ENCODE data around the gene ANKRD33B.

Gene ANKRD33B

DNA sequence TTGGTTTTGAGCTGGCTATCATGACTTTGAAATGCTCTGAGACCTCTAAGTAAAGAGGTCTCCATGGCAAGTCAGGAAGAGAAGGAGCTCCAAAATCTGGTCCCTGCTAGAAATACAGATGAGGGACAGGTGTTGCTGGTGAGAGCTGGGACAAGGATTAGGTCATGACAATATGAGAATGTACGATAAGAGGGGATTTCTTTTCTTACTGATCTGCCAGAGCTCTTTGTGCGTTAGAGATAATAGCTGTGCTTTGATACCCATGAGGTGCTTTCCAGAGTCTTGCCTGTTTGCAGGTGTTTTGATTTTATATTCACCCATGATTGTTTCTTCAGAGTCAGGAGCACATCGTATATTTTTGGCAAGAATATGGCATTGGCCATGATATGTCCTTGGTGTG lies 56.5 kb downstream of the ANKRD33B start:
- TF ChIP-seq, protein P1, sequence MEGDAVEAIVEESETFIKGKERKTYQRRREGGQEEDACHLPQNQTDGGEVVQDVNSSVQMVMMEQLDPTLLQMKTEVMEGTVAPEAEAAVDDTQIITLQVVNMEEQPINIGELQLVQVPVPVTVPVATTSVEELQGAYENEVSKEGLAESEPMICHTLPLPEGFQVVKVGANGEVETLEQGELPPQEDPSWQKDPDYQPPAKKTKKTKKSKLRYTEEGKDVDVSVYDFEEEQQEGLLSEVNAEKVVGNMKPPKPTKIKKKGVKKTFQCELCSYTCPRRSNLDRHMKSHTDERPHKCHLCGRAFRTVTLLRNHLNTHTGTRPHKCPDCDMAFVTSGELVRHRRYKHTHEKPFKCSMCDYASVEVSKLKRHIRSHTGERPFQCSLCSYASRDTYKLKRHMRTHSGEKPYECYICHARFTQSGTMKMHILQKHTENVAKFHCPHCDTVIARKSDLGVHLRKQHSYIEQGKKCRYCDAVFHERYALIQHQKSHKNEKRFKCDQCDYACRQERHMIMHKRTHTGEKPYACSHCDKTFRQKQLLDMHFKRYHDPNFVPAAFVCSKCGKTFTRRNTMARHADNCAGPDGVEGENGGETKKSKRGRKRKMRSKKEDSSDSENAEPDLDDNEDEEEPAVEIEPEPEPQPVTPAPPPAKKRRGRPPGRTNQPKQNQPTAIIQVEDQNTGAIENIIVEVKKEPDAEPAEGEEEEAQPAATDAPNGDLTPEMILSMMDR (conservative IDR thresholded peaks at IDR 0.05; ENCODE audit: control insufficient read depth, insufficient read depth, low read depth, low read length) = no peak
- DNase-seq (ENCODE audit: low read depth) = no peak
- no peak overlapping the region for H3K4me3 ChIP-seq (ENCODE audit: control insufficient read depth, low read depth, low read length)

DNA sequence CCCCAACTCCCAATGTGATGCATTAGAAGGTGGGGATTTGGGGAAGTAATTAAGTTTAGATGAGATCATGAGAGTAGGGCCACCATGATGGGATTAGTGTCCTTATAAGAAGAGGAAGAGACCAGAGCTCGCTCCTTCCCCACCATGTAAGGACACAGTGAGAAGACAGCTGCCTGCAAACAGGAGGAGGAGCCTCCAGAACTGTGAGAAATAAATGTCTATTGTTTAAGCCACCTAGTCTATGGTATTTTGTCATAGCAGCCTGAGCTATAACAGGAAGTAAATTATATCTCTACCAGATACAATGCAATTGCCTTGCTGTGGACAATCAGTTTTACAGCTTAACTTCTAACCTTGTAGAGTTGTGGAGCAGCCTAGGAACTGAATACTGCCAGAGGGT lies 58.0 kb downstream of the ANKRD33B start:
- no peak overlapping the region for H3K4me3 ChIP-seq (ENCODE audit: control insufficient read depth, low read depth, low read length)

DNA sequence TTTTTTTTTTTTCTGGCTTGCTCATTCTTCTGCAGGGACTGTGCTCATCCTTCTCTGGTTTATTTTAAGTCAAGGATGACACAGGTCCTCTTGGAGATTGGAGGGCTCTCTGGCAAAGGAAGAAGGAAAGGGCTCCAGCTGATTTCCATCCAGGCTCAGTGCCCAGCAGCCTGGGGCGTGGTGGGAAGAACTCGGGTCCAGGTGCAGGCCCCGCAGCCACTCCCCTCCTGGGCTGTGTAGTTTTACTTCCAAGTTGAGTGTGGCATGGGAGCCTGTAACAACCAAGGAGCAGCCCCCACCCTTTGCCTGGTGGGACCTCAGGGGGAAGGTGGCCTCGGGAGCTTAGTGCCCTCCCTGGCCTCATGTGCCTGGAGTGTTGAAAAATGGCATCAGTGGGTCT lies 58.9 kb downstream of the ANKRD33B start:
- TF ChIP-seq, protein P1 (conservative IDR thresholded peaks at IDR 0.05; ENCODE audit: control insufficient read depth, insufficient read depth, low read depth, low read length) = no peak
- DNase-seq (ENCODE audit: low read depth) = no peak
- no peak overlapping the region for H3K4me3 ChIP-seq (ENCODE audit: control insufficient read depth, low read depth, low read length)

More for the DNA sequence above, 58.0 kb downstream of the ANKRD33B start:
- no peak for DNase-seq (ENCODE audit: low read depth)
- TF ChIP-seq, protein P1 (conservative IDR thresholded peaks at IDR 0.05; ENCODE audit: control insufficient read depth, insufficient read depth, low read depth, low read length) = no peak

DNA sequence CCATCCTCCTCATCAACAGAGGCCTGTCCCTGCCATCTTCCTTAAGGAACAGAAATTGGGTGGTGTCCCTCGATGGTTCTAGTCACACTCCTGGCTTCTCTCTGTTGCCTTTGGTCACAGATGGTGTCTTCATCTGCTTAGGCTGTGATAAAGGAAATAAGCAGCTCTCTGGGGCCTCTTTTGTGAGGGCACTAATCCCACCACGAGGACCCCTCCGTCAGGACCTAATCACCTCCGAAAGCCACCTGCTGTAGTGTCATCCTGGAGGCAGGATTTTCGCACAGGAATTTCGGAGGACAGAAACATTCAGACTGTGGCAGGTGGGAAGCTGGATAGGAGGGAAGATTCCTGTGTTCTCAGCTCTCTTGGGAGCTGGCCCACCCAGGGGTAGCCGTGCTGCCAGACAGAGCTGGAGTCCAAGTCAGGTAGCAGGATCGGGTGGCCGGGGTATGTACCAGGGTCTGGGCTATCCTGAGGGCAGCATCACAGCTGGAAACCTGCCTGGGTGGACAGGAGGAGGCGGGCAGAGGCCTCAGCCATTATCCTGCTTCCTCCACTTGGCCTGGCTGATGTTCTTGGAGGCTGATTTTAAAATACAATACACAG lies 59.5 kb downstream of the ANKRD33B start:
- TF ChIP-seq, protein P1 (conservative IDR thresholded peaks at IDR 0.05; ENCODE audit: control insufficient read depth, insufficient read depth, low read depth, low read length) = no peak
- no peak for DNase-seq (ENCODE audit: low read depth)
- no peak overlapping the region for H3K4me3 ChIP-seq (ENCODE audit: control insufficient read depth, low read depth, low read length)

DNA sequence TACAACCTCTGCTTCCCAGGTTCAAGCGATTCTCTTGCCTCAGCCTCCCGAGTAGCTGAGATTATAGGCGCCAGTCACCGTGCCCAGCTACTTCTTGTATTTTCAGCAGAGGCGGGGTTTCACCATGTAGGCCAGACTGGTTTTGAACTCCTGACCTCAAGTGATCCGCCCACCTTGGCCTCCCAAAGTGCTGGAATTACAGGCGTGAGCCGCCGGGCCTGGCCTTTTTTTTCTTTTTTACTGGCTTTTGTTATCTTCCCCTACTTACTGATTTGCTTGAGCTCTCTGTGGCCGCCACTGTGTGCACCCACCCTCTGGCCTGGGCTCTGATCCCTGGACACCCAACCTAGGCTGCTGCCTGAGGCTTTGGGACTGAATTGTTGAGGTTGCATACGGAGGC lies 60.3 kb downstream of the ANKRD33B start:
- no peak overlapping the region for H3K4me3 ChIP-seq (ENCODE audit: control insufficient read depth, low read depth, low read length)
- DNase-seq (ENCODE audit: low read depth) = no peak
- TF ChIP-seq, protein P1 (conservative IDR thresholded peaks at IDR 0.05; ENCODE audit: control insufficient read depth, insufficient read depth, low read depth, low read length) = no peak

DNA sequence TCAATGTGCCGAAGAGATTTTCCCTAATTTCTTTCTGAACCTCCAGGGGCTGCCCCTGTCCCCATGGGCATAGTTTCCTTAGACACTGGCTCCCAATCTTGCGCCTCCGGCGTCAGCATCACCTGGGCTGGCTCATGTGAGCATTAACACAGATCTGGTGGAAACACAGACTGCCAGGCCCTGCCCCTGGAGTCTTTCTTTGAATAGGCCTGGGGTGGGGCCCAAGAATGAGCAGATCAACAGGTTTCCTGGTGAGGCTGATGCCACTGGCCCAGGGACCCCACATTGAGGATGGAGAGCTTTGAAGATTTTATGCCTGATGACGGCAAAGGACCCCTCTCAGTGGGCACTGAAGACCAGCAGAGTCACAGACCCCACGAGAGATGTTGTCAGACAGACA lies 60.8 kb downstream of the ANKRD33B start:
- TF ChIP-seq, protein P1 (conservative IDR thresholded peaks at IDR 0.05; ENCODE audit: control insufficient read depth, insufficient read depth, low read depth, low read length) = no peak
- DNase-seq (ENCODE audit: low read depth) = no peak

More for the DNA sequence above, 60.8 kb downstream of the ANKRD33B start:
- no peak overlapping the region for H3K4me3 ChIP-seq (ENCODE audit: control insufficient read depth, low read depth, low read length)

Measured in fibroblast of mammary gland (primary cell).